Measurements from ENCODE around the gene PTCD3.

PTCD3 gene

GRCh38 chr2:86105969-86106945 is at the start of gene PTCD3:
TSS of gene PTCD3 (plus strand) at chr2:86106235. CDS start at chr2:86106248, 13 bp downstream.
- peak; percentile 88 for DNase-seq

GRCh38 chr2:86056590-86057331 is 49.3 kb upstream of the PTCD3 start:
- no peak for DNase-seq

DNA sequence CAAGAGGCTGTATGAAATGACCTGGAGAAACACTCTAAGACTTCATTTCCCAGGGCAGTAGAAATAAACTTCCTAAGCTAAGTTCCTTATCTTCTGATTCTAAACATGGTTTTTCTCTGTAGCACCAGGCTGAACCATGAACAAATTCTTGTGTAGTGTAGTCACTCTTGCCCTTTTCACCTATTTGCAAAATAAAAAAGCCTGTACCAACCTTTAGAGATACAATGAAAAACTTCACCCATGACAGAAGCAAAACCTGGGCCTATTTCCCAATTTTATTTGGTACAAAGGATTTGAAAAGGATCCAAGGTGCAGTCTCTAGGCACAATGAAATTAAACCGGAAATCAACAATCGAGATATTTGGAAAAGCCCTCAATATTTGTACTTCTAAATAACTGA is 44.0 kb upstream of the PTCD3 start:
- no peak for DNase-seq

- DNase-seq: no peak
Observed at GRCh38 chr2:86064006-86064405, 42.0 kb upstream of the PTCD3 start.

DNA sequence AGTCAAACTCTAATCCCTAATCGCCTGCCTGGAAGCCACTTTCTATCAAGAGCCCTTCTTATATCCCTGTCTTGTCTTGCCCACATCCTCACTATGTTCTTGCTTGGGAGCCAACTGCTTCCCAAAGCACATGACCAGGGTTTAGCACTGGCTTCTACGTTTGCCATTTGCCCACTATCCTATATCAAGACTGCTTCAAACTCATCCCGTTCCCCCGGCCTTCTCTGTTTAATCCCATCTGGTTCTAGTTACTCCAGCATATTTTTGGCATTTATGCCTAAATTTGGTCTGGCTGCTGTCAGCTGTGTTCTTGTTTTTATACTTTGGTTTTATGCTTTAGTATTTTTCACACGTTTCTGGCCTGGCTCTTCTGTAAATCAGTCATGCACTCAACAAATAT is 40.5 kb upstream of the PTCD3 start:
- no peak for DNase-seq

GRCh38 chr2:86066007-86066578 is 39.9 kb upstream of the PTCD3 start:
- DNase-seq: no peak

DNA sequence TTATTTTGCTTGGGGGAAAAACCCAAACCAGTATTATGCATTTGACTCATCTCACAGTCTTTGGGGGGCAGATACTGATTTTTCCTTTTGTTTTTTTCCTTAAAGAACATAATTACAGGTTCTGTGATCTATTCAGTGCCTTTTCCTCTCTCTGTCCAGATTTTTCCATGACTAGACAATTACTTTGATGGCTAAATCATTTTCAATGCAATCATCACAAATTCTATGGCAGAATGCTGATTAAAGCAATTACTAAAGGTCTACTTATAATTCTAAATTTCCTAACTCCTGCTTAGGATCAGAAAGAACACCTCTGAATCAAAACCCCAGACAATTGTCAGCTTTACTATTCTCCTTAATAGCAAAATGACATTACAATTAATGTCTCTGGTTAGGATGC is 39.1 kb upstream of the PTCD3 start:
- no peak for DNase-seq

DNA sequence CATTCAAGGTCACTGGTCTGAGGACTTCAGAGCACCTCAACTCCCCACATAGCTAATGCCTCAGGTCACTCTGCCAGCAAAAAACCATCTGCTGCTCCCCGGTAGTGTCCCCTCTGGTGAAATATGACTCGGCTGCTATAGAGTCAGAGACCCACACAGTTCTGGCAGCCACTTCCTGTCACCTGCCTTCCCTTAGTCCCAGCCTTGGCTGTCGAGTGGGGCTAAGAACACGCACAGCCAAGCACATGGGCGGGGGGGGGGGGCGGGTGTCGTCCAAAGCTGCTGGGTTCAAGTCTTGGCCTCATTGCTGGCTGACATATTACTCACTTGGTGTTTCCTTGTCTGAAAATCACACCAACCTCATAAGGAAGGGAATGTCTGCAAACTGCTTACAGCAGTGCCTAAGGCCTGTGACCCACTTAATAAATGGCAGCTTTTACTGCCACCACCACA is 37.9 kb upstream of the PTCD3 start:
- DNase-seq: peak; percentile 47

- DNase-seq: no peak
Observed at GRCh38 chr2:86068648-86069047, 37.4 kb upstream of the PTCD3 start.

- DNase-seq: no peak
Observed at GRCh38 chr2:86069091-86069685, 36.8 kb upstream of the PTCD3 start.

DNA sequence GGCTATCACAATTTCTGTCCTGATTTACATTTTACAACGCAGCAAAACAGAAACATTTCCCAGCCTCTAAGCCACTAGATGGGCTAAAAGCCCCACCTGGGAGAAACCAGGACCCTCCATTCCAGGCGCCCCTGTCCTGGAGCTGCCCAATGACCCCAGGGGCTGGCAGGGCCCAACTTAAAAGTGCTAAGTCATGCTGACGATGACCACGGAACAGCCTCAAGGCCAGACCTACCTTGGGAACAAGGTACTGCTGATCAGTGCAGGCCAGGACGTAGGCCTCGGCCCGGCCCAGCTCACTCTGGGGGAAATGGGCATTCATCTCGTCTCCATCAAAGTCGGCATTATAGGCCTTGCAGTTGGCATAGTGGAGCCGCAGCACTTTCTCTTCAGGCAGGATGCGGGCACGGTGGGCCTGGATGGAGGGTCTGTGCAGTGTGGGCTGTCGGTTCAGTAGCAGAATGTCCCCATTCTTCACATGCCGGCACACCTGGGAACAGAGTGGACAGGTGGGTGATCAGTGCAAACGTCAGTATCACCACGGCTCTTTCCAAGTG is 36.2 kb upstream of the PTCD3 start:
- no peak for DNase-seq

DNA sequence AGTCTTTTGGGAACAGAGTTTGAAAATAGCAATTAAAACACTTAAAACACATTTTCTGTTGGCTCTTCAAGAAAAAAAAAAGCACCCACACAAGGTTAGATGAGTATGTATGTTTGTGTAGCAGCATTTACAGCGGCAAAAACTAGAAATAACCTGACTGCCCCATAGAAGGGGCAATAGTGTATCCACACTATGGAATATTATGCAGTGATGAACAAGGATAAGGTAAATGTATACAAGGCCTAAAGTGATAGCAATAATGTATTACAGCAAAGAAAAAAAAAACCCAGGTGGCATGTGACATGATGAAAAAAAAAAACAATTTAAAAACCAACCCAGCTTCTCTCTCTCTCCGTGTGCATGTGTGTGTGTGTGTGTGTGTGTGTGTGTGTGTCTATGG is 35.2 kb upstream of the PTCD3 start:
- no peak for DNase-seq

DNA sequence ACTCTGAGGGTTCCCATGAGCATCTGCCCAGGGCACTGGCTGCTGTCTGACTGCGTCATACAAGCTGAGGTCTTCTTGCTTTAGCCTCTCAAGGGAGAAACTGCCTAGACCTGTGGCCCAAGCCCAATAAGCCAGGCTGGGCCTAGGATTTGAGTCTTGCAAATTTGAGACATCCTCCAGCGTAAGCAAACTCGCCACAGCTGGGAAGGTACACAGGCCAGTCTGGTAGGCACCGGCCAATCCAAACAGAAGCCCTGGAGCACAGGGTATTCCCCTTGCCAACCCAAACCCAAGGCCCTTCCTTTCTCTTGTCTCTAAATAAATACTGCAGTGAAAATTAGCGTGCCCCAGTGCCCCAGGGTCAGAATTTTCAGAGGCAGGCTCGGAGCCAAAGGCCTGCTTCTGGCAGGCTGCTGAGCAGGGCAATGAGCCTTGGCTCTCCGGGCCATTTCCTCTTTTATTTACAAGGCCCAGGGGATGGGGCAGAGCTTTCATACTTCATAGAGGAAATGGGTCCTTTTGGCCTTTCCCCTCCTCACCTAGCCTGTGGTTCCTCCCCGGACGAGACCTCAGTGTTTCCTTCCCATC is 33.7 kb upstream of the PTCD3 start:
- no peak for DNase-seq

DNA sequence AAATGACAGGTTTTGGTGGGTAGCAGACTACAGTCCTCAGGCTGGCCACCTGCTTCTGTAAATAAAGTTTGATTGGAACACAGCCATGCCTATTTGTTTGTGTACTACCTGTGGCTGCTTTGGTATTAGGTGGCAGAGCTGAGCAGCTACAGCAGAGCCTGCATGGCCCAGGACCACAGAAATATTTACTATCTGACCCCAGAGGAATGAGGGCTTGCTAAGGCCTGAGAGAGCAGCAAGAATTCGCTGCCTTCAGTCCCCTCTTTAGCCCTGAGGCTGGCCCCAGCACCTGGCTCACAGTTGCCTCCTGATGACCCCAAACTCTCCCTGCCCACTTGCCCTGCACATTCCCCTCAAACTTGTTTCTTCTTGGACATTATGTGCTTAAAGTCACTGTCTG is 32.8 kb upstream of the PTCD3 start:
- DNase-seq: no peak

- DNase-seq: no peak
Observed at GRCh38 chr2:86074256-86074655, 31.8 kb upstream of the PTCD3 start.

DNA sequence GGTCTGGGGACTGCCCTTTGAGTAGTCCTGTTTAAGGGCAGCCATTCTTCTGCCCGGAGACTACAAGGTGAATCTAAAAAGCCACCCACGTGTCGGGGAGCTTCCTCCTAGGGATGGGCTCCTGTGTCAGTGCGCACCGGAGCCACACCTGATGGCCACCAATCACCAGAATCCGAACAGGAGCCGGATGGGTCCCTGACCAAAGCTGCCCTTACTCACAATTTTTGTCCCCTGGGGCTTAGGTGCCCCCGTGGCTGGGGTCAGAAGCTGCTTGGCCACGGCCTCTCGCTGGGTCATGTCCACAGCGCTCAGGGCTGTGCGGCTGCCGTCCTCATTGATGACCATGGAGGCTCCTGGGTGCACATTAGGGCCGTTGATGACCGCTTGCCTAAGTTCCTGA is 31.2 kb upstream of the PTCD3 start:
- DNase-seq: no peak

DNA sequence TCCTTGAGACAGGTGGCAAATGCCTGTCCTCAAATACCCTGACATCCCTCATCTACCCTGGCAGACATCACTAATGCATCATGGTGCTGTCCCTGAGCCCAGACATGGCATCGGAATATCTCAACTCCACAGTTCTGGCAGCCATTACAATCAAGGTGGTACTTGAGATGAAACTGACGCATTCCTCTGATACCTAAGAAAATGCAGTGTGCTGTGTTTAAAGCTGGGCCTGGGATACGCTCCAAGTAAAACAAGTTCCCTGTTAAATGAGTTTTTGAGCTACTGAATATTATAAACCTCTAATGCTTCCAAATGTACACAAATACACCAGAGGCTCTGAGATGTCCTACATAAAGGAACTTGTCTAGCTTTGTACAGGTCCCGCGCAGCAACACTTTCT is 30.1 kb upstream of the PTCD3 start:
- no peak for DNase-seq

- peak; percentile 28 for DNase-seq
Observed at GRCh38 chr2:86078774-86079545, 27.1 kb upstream of the PTCD3 start.

- peak; percentile 86 for DNase-seq
Observed at GRCh38 chr2:86079981-86080911, 25.8 kb upstream of the PTCD3 start.

DNA sequence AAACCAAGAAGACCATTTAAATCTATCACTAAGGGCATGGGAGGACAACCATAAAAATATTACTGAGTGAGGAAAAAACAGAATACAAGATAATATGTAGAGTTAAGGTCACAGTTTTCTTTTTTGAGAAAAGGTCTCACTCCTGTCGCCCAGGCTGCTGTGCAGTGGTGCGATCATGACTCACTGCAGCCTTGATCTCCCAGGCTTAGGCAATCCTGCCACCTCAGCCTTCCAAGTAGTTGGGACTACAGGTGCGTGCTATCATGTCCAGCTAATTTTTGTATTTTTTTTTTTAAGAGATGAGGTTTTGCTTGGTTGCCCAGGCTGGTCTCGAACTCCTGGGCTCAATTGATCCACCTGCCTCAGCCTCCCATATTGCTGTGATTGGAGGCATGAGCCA is 24.3 kb upstream of the PTCD3 start:
- no peak for DNase-seq

Data from activated T-cell treated with anti-CD3 and anti-CD28 coated beads, Interleukin-2, amount 50 U/mL, for 1 hour (primary cell).